GM13976 (cell line): ENCODE results near the gene CDV3.

Source experiments
- DNase-seq: peaks from one replicate; pipeline ENCODE4 v3.0.0; 2012; ENCODE audit warnings: low spot score
- CTCF ChIP-seq: IDR thresholded peaks from 2 replicates; pipeline ENCODE4 v1.5.1; 2012; ENCODE audit warnings: borderline replicate concordance, mild to moderate bottlenecking; ENCODE audit not compliant: insufficient read depth; ENCODE audit errors: extremely low read depth, missing control alignments, control extremely low read depth
- in situ Hi-C: fragments of 300-500 bp; cut with MboI; formaldehyde crosslinking; loops from one replicate; pipeline ENCODE4 v1.12.0; 2022; ENCODE audit warnings: low sequenced_read_pairs, mixed read lengths, inconsistent platforms; ENCODE audit not compliant: unreplicated experiment

Gene CDV3

GRCh38 chr3:133598405-133598804, 24.9 kb downstream of the CDV3 start:
- TF ChIP-seq CTCF: no peak
- in situ Hi-C loops: no loop called here
- DNase-seq: no peak

GRCh38 chr3:133599280-133599679, 25.8 kb downstream of the CDV3 start:
- no peak for DNase-seq
- TF ChIP-seq CTCF: no peak
- in situ Hi-C loops: no loop called here

GRCh38 chr3:133600572-133601081, 27.1 kb downstream of the CDV3 start:
- no peak for DNase-seq

GRCh38 chr3:133606342-133606741, 32.9 kb downstream of the CDV3 start:
- no peak for DNase-seq
- in situ Hi-C loops: no loop called here
- TF ChIP-seq CTCF: no peak

More at GRCh38 chr3:133600572-133601081, 27.1 kb downstream of the CDV3 start:
- TF ChIP-seq CTCF: no peak
- in situ Hi-C loops: no loop called here

GRCh38 chr3:133606902-133607301, 33.4 kb downstream of the CDV3 start:
- in situ Hi-C loops: no loop called here
- no peak for TF ChIP-seq CTCF
- DNase-seq: no peak

GRCh38 chr3:133607816-133608215, 34.3 kb downstream of the CDV3 start:
- in situ Hi-C loops: no loop called here
- no peak for TF ChIP-seq CTCF
- DNase-seq: no peak

GRCh38 chr3:133608388-133608787, 34.9 kb downstream of the CDV3 start:
- in situ Hi-C loops: no loop called here
- no peak for TF ChIP-seq CTCF
- DNase-seq: no peak
